Gastrocnemius medialis (tissue), 4 donors: ENCODE results near the gene RXRG.

Source experiments
- CTCF ChIP-seq, 5 experiments: fragments of 450-650 bp in 3 of 5; fragments of 200-600 bp in 2 of 5; sonication (generic) in 2 of 5; IDR thresholded peaks in 4 of 5; conservative IDR thresholded peaks in 1 of 5; 1 replicate in 4 of 5; 2 replicates in 1 of 5; pipeline ENCODE4 v1.5.1; 2016 to 2019; ENCODE audit warnings: antibody characterized with exemption in 5 of 5, mild to moderate bottlenecking in 3 of 5, moderate library complexity in 3 of 5
- POLR2A ChIP-seq, 2 donors: fragments of 450-650 bp; IDR thresholded peaks; one replicate each; pipeline ENCODE4 v1.6.1; 2017; ENCODE audit warnings: antibody characterized with exemption in 2 of 2, mild to moderate bottlenecking in 2 of 2, moderate library complexity in 2 of 2

- peak; percentile 87 to 97 (median 91) for TF ChIP-seq CTCF (IDR thresholded peaks at IDR 0.05 in 4 of 5, conservative IDR thresholded peaks at IDR 0.05 in 1 of 5)
- TF ChIP-seq POLR2A (IDR thresholded peaks at IDR 0.05): no peak
These were observed 52.0 kb downstream of the RXRG start for GRCh38 chr1:165392634-165393571.
